NCI-H1092 (cell line): Measurements from ENCODE around the gene GCNT2.
"Not testable (repeated sequence)": the region's sequence is repeated elsewhere in the genome, so short reads cannot be mapped to it uniquely, and the experiment has no call there.

Experiments
- DNase-seq: peaks from one replicate; lab custom pipeline; 2025; lab: John Stamatoyannopoulos, UW

The GCNT2 gene

GRCh38 chr6:10514049-10514780 is 6.9 kb upstream of the GCNT2 start:
- no peak for DNase-seq

- DNase-seq: no peak
Measured at GRCh38 chr6:10516953-10517352, 4.2 kb upstream of the GCNT2 start.

GRCh38 chr6:10518557-10519407 is 2.4 kb upstream of the GCNT2 start:
- no peak for DNase-seq

- not testable (repeated sequence) for DNase-seq
Measured at GRCh38 chr6:10519408-10519697, 1.8 kb upstream of the GCNT2 start.

- no peak for DNase-seq
Measured at GRCh38 chr6:10520468-10520867, 683 bp upstream of the GCNT2 start.

GRCh38 chr6:10522929-10523573 is 1.9 kb downstream of the GCNT2 start:
- DNase-seq: no peak

GRCh38 chr6:10526156-10526555 is 5.0 kb downstream of the GCNT2 start:
- DNase-seq: no peak

- no peak for DNase-seq
Measured at GRCh38 chr6:10528158-10528981, 7.2 kb downstream of the GCNT2 start.

GRCh38 chr6:10529231-10529801 is 8.2 kb downstream of the GCNT2 start:
- no peak for DNase-seq

GRCh38 chr6:10529828-10530374 is 8.8 kb downstream of the GCNT2 start:
- DNase-seq: not testable (repeated sequence)

GRCh38 chr6:10531503-10531902 is 10.4 kb downstream of the GCNT2 start:
- DNase-seq: no peak

GRCh38 chr6:10531942-10532341 is 10.8 kb downstream of the GCNT2 start:
- DNase-seq: no peak

GRCh38 chr6:10532392-10532791 is 11.2 kb downstream of the GCNT2 start:
- DNase-seq: no peak

GRCh38 chr6:10534419-10534762 is 13.2 kb downstream of the GCNT2 start:
- no peak for DNase-seq

- DNase-seq: no peak
Measured at GRCh38 chr6:10535193-10535592, 14.0 kb downstream of the GCNT2 start.

GRCh38 chr6:10537726-10538125 is 16.6 kb downstream of the GCNT2 start:
- DNase-seq: no peak

- DNase-seq: no peak
Measured at GRCh38 chr6:10540073-10540746, 19.1 kb downstream of the GCNT2 start.

GRCh38 chr6:10541591-10541990 is 20.4 kb downstream of the GCNT2 start:
- DNase-seq: no peak

GRCh38 chr6:10542213-10542612 is 21.1 kb downstream of the GCNT2 start:
- DNase-seq: no peak

GRCh38 chr6:10543488-10543887 is 22.3 kb downstream of the GCNT2 start:
- no peak for DNase-seq

GRCh38 chr6:10545482-10545881 is 24.3 kb downstream of the GCNT2 start:
- DNase-seq: no peak
